Kidney (tissue), 14 donors: ENCODE results near the gene FAM229A. TPM values are rescaled to one million over a fixed set of nuclear protein-coding genes. Genes with fewer than 3 reads are reported as not detected.
A peak's percentile ranks its signal among the peaks of the same experiment; 100 is the strongest.

Experiments
- DNase-seq, 5 donors: peaks; one replicate each; pipeline ENCODE4 v3.0.0-alpha.2; 2013 to 2020
- FAIRE-seq: peaks from 2 replicates; lab custom pipeline; 2012; peaks lifted over from hg19 to GRCh38; lab: Jason Lieb, UNC
- H3K27ac ChIP-seq, 2 donors: one replicate each; pipeline ENCODE4 v1.7.0; 2013; ENCODE audit warnings: low read depth in 2 of 2, low read length in 2 of 2, inconsistent platforms in 1 of 2
- H3K27me3 ChIP-seq: one replicate; pipeline ENCODE4 v1.7.1; 2013; ENCODE audit warnings: low read length, inconsistent platforms; ENCODE audit not compliant: control insufficient read depth, insufficient read depth
- H3K36me3 ChIP-seq, 3 donors: one replicate each; pipeline versions ENCODE4 v1.7.0 to v1.7.1; 2013; ENCODE audit warnings: low read length in 3 of 3, control low read depth in 1 of 3, inconsistent platforms in 1 of 3; ENCODE audit not compliant: insufficient read depth in 3 of 3, control insufficient read depth in 2 of 3
- H3K4me1 ChIP-seq, 3 donors: one replicate each; pipeline versions ENCODE4 v1.7.0 to v1.7.1; 2013; ENCODE audit warnings: low read length in 3 of 3, inconsistent platforms in 1 of 3, low read depth in 1 of 3; ENCODE audit not compliant: control insufficient read depth in 2 of 3, insufficient read depth in 2 of 3
- H3K4me3 ChIP-seq, 3 donors: one replicate each; pipeline versions ENCODE4 v1.7.0 to v1.8.1; 2013; ENCODE audit warnings: low read length in 3 of 3, control low read depth in 1 of 3, inconsistent platforms in 1 of 3
- H3K9ac ChIP-seq, 3 donors: one replicate each; pipeline versions ENCODE4 v1.7.0 to v1.7.1; 2013; ENCODE audit warnings: low read length in 3 of 3, control low read depth in 1 of 3, inconsistent platforms in 1 of 3
- H3K9me3 ChIP-seq, 3 donors: one replicate each; pipeline versions ENCODE4 v1.7.0 to v1.7.1; 2013; ENCODE audit warnings: low read length in 3 of 3, control low read depth in 1 of 3, inconsistent platforms in 1 of 3; ENCODE audit not compliant: control insufficient read depth in 2 of 3, insufficient read depth in 1 of 3
- intact Hi-C: fragments of 100-400 bp; cut with DNase I; formaldehyde crosslinking; loops from one replicate; pipeline ENCODE4 v1.11.1; 2022
- polyA plus RNA-seq: library from polyadenylated mRNA; stranded (reverse); fragments of 350-450 nt; fragmentation: Illumina TruSeq; extraction: RNeasy Lipid Tissue Mini Kit (QIAGEN cat#74804); gene quantifications from one replicate; pipeline ENCODE4 v1.2.3, GENCODE V29; 2014; ENCODE audit warnings: low read depth, low replicate concordance; ENCODE audit not compliant: insufficient read depth
- total RNA-seq: library from RNA; stranded (reverse); fragmentation: NEBNext Ultra II Directional; extraction: Animal tissue kit (Norgen Biotek cat#: 25700); gene quantifications from one replicate; pipeline ENCODE4 v1.2.1, GENCODE V29; 2021
- TF ChIP-seq, protein P1 (sequence below): IDR thresholded peaks from 3 replicates; pipeline ENCODE4 v1.5.1; 2012; ENCODE audit warnings: mild to moderate bottlenecking, moderate library complexity, borderline replicate concordance; ENCODE audit not compliant: insufficient read depth; ENCODE audit errors: extremely low read depth
- donor health status: control.
- donor health status: control.
- donor health status: control.
- donor health status: control.
- donor health status: control.
- donor health status: DM: yes; HTN: yes; CAD: no.
- donor health status: Normal renal cell carcinoma (clear cell type).

The FAM229A gene
- total and polyA plus RNA-seq, 2 donors from 2014 or later, result 6.4 to 9.7 TPM

DNA sequence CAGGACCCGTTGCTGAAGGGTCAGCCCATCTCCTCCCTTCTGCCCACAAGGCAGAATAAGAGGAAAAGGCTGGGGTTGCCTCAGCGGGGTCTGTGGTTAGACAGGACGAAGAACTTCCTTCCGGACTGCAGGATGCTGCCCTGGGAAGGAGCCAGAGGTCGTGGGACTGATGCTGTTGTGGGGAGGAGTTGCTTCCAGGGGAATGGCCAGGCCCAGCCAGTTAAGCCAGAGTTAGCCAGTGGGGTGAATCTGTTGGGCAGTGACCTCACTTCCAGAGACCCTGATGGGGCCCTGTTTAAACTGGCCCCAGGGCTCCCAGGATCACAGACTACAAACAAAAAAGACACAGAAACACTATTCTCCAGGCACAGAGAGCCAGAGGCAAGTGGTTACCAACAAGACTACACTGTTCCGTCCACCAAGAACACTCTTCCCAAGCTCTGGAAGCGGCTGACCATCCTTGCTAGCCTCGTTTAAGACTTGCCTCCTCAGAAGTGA, 13.0 kb downstream of the FAM229A start:
- Histone ChIP-seq H3K4me1 (peaks cover 8 to 34% (median 11%) of the 10 kb centered on the region in 3 donors), H3K36me3 (no peaks in the 10 kb centered on the region), H3K9ac (no peak overlapping the region), H3K27me3 (no peaks in the 10 kb centered on the region), H3K9me3 (no peaks in the 10 kb centered on the region), H3K4me3 (no peak overlapping the region), H3K27ac (no peak overlapping the region)
- FAIRE-seq (no peak), DNase-seq (peak in 1 of 5 donors; percentile 84)
- TF ChIP-seq, protein P1, sequence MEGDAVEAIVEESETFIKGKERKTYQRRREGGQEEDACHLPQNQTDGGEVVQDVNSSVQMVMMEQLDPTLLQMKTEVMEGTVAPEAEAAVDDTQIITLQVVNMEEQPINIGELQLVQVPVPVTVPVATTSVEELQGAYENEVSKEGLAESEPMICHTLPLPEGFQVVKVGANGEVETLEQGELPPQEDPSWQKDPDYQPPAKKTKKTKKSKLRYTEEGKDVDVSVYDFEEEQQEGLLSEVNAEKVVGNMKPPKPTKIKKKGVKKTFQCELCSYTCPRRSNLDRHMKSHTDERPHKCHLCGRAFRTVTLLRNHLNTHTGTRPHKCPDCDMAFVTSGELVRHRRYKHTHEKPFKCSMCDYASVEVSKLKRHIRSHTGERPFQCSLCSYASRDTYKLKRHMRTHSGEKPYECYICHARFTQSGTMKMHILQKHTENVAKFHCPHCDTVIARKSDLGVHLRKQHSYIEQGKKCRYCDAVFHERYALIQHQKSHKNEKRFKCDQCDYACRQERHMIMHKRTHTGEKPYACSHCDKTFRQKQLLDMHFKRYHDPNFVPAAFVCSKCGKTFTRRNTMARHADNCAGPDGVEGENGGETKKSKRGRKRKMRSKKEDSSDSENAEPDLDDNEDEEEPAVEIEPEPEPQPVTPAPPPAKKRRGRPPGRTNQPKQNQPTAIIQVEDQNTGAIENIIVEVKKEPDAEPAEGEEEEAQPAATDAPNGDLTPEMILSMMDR, result no peak
- intact Hi-C loops, result no loop called here

DNA sequence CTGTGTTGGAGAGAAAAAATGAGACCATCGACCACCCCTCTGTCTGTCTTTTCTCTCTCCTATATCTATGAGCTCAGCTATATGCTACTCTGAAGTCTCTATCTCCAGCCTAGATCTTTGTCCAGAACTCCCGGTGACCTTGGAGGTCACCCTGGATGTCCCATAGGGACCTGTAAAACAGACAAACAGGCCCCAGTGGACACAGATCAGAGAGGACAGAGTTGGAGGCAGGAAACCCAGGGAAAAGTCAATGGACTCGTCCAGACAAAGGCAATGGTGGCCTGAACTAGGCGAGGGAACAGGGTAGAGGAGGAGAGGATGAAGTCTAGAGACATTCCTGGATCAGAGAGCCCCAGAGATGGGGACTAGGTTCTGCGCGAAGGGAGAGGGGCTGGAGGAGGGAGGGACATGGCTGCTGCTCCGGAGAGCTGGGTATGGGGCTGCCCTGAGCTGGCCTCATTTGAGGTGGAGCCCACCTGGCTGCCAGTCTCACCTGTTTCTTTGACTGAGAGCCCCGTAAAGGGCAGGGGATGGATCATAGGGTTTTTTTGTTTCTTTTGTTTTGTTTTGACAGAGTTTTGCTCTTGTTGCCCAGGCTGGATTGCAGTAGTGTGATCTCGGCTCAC, 15.6 kb downstream of the FAM229A start:
- H3K27me3 ChIP-seq, result no peaks in the 10 kb centered on the region
- DNase-seq (no peak), FAIRE-seq (no peak)
- no peak overlapping the region for H3K27ac ChIP-seq
- H3K9ac ChIP-seq, result no peak overlapping the region
- no peak overlapping the region for H3K4me3 ChIP-seq
- H3K9me3 ChIP-seq, result no peaks in the 10 kb centered on the region
- no peaks in the 10 kb centered on the region for H3K36me3 ChIP-seq
- intact Hi-C loops, result no loop called here
- peaks cover 0 to 18% (median 0%) of the 10 kb centered on the region in 3 donors for H3K4me1 ChIP-seq
- TF ChIP-seq, protein P1, result no peak

DNA sequence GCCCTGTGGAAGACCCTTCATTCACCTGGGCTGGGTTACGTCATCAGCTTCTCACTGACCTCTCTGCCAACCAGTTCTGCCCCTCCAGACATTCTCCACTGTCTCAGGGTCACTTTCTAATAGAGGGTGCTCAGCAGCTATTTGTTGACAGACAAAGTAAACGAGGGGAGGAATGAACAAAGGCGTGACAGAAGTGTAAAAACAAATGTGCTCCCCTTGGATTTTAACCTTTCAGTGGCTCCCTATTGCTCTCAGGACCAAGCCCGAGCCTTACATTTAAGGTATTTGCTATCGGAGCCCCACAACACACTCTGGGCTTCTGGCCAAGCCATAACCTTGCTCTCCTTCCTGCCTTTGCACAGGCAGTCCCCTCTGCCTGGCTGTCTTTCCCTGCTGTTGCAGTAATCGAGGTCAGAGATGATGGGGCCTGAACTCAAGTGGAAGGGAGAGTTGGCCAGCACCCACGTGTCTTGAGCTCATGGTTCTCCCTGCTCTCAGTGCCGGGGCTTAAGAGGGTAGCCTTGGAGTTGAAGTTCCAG, 16.9 kb downstream of the FAM229A start:
- H3K9ac ChIP-seq, result peak overlapping the region in 1 of 3 donors; percentile 31
- peaks cover 0 to 18% (median 0%) of the 10 kb centered on the region in 3 donors for H3K4me1 ChIP-seq
- intact Hi-C loops, result no loop called here
- no peaks in the 10 kb centered on the region for H3K27me3 ChIP-seq
- FAIRE-seq, result no peak
- H3K4me3 ChIP-seq, result no peak overlapping the region
- H3K27ac ChIP-seq, result no peak overlapping the region
- H3K9me3 ChIP-seq, result no peaks in the 10 kb centered on the region
- no peaks in the 10 kb centered on the region for H3K36me3 ChIP-seq
- TF ChIP-seq, protein P1, result no peak
- peak in 3 of 5 donors; percentile 39 to 73 (median 40) for DNase-seq
